Measurements from ENCODE around the gene GAK. TPM values are rescaled to one million over a fixed set of nuclear protein-coding genes. Genes with fewer than 3 reads are reported as not detected.

GAK gene
- polyA plus RNA-seq, 1 experiment, result 17.0 TPM

DNA sequence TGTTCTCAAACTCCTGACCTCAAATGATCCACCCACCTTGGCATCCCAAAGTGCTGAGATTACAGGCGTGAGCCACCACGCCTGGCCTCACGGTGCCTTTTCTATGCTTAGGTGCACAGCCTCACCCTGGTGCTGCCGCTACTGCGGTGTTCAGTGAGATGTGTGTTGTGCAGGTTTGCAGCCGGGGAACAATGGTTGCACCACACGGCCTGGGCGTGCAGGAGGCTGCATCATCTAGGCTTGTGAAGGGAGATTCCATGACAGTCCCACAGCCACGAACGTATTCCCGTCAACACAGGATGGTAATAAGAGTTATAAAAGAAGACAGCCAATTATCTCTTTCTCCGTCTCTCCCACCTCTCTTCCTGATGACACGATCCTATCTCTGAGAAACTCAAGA, 128.2 kb downstream of the GAK start:
- TF ChIP-seq, protein P1, sequence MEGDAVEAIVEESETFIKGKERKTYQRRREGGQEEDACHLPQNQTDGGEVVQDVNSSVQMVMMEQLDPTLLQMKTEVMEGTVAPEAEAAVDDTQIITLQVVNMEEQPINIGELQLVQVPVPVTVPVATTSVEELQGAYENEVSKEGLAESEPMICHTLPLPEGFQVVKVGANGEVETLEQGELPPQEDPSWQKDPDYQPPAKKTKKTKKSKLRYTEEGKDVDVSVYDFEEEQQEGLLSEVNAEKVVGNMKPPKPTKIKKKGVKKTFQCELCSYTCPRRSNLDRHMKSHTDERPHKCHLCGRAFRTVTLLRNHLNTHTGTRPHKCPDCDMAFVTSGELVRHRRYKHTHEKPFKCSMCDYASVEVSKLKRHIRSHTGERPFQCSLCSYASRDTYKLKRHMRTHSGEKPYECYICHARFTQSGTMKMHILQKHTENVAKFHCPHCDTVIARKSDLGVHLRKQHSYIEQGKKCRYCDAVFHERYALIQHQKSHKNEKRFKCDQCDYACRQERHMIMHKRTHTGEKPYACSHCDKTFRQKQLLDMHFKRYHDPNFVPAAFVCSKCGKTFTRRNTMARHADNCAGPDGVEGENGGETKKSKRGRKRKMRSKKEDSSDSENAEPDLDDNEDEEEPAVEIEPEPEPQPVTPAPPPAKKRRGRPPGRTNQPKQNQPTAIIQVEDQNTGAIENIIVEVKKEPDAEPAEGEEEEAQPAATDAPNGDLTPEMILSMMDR (IDR thresholded peaks at IDR 0.05; ENCODE audit: low read depth, low read length), result no peak
- no peak for DNase-seq (ENCODE audit: low read depth, low spot score)
- peaks cover 10% of the 10 kb centered on the region; the same call in 1 of the 2 replicates for H3K9me3 ChIP-seq (ENCODE audit: control insufficient read depth, insufficient read depth, low read length)
- POLR2A ChIA-PET, result no interaction called here
- CTCF ChIA-PET, result no interaction called here
- no peak overlapping the region for H3K27ac ChIP-seq (ENCODE audit: low read depth, low read length)
- H3K4me3 ChIP-seq (ENCODE audit: low read depth, low read length), result no peak overlapping the region
- H3K27me3 ChIP-seq (ENCODE audit: control insufficient read depth, insufficient read depth, low read length), result peaks cover 18% of the 10 kb centered on the region

DNA sequence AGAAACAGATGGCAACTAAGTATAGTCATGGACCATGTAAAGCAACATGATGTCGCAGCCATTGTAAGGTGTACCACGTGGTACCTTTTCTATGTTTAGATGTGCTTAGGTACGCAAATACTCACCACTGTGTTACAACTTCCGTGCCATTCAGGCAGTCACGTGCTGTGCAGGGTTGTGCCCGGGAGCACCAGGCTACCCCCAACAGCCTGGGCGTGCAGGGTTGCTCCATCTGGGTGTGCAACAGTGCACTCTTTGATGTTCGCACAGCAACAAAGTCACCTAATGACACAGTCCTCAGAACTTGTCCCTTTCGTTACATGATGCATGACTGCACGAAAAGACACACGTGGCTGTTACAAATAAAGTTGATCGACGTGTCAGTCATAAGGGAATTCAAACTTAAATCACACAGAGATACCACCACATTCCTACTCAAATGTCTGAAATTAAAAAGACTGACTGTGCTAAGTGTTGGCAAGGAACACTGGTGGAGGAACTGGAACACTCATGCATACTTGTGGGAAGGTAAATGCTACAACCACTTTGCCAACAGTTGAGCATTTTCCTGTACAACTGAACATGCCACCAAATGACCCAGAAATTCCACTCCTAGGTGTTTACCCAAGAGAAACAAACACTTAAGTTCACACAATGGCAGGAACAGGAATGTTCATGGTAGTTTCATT, 130.5 kb downstream of the GAK start:
- H3K4me3 ChIP-seq (ENCODE audit: low read depth, low read length), result no peak overlapping the region
- TF ChIP-seq, protein P1 (IDR thresholded peaks at IDR 0.05; ENCODE audit: low read depth, low read length), result no peak
- DNase-seq (ENCODE audit: low read depth, low spot score), result no peak
- H3K9me3 ChIP-seq (ENCODE audit: control insufficient read depth, insufficient read depth, low read length), result peaks cover 10% of the 10 kb centered on the region; the same call in 1 of the 2 replicates
- CTCF ChIA-PET, result no interaction called here
- POLR2A ChIA-PET, result no interaction called here
- H3K27me3 ChIP-seq (ENCODE audit: control insufficient read depth, insufficient read depth, low read length), result peaks cover 19% of the 10 kb centered on the region
- no peak overlapping the region for H3K27ac ChIP-seq (ENCODE audit: low read depth, low read length)

Other genes with a start within 250 kb of the GAK start
- gene SLC49A3, start 243.2 kb downstream of the GAK start, polyA plus RNA-seq (2011; rRNA removed), result 0.11 TPM in 1 of 2 replicates, not detected in the other
- gene PCGF3, start 226.5 kb downstream of the GAK start, polyA plus RNA-seq (2011; rRNA removed), result 37.2 and 44.2 TPM in 2 replicates
- 0.11 TPM in 1 of 2 replicates, not detected in the other for gene CPLX1, start 106.2 kb downstream of the GAK start, polyA plus RNA-seq (2011; rRNA removed)
- gene TMEM175, start 144 bp upstream of the GAK start, polyA plus RNA-seq (2011; rRNA removed), result 27.9 and 31.8 TPM in 2 replicates
- 4.5 and 6.0 TPM in 2 replicates for gene DGKQ, start 41.3 kb upstream of the GAK start, polyA plus RNA-seq (2011; rRNA removed)
- 3.9 and 5.9 TPM in 2 replicates for gene IDUA, start 54.7 kb upstream of the GAK start, polyA plus RNA-seq (2011; rRNA removed)
- 0.05 and 0.06 TPM in 2 replicates for gene SLC26A1, start 61.1 kb upstream of the GAK start, polyA plus RNA-seq (2011; rRNA removed)
- 11.2 and 22.3 TPM in 2 replicates for gene FGFRL1, start 79.3 kb upstream of the GAK start, polyA plus RNA-seq (2011; rRNA removed)
- gene RNF212, start 181.2 kb upstream of the GAK start, polyA plus RNA-seq (2011; rRNA removed), result 0.52 and 0.88 TPM in 2 replicates
- 132 and 190 TPM in 2 replicates for gene SPON2, start 240.3 kb upstream of the GAK start, polyA plus RNA-seq (2011; rRNA removed)